A673 (cell line): Measurements from ENCODE around the gene OR9Q1. TPM values are rescaled to one million over a fixed set of nuclear protein-coding genes. Genes with fewer than 3 reads are reported as not detected.

Source experiments
- BruUV-seq: library from RNA; stranded (reverse); fragments of 400-500 nt; replicated peaks from 2 replicates; lab custom pipeline; 2021; lab: Mats Ljungman, UMichigan
- CTCF ChIA-PET: fragments of 300-600 bp; sonication (Branson Sonifier 250); formaldehyde crosslinking; loops from one replicate; lab custom pipeline; 2022; ENCODE audit warnings: antibody characterized with exemption; lab: Charles Lee
- POLR2A ChIA-PET: fragments of 300-600 bp; sonication (Branson Sonifier 250); formaldehyde crosslinking; loops from one replicate; lab custom pipeline; 2022; ENCODE audit warnings: antibody characterized with exemption; ENCODE audit not compliant: low non-redundant PET; lab: Charles Lee
- DNase-seq: peaks from one replicate; pipeline ENCODE4 v3.0.0-alpha.2; 2015; ENCODE audit warnings: low spot score
- H3K27ac ChIP-seq: fragments of 200-600 bp; sonication (generic); 2 replicates; pipeline ENCODE4 v1.5.1; 2016; ENCODE audit warnings: mixed run types, low read depth, mild to moderate bottlenecking, mixed read lengths, antibody characterized with exemption, low read length; ENCODE audit not compliant: poor library complexity, severe bottlenecking
- H3K27me3 ChIP-seq: fragments of 200-600 bp; sonication (generic); replicated peaks from 2 replicates; pipeline ENCODE4 v1.6.1; 2017; ENCODE audit warnings: mixed run types, low read depth, mild to moderate bottlenecking, mixed read lengths, antibody characterized with exemption, low read length; ENCODE audit not compliant: insufficient read depth, poor library complexity
- H3K36me3 ChIP-seq: fragments of 200-600 bp; sonication (generic); 2 replicates; pipeline ENCODE4 v1.6.1; 2016; ENCODE audit warnings: mixed run types, mild to moderate bottlenecking, mixed read lengths, antibody characterized with exemption, low read length; ENCODE audit not compliant: insufficient read depth, poor library complexity, severe bottlenecking
- H3K4me1 ChIP-seq: fragments of 200-600 bp; sonication (generic); 2 replicates; pipeline ENCODE4 v1.6.1; 2017; ENCODE audit warnings: mixed run types, mild to moderate bottlenecking, mixed read lengths, antibody characterized with exemption, low read length; ENCODE audit not compliant: insufficient read depth, poor library complexity, severe bottlenecking
- H3K4me3 ChIP-seq: fragments of 200-600 bp; sonication (generic); 2 replicates; pipeline ENCODE4 v1.5.1; 2016; ENCODE audit warnings: low read depth, mixed run types, mild to moderate bottlenecking, mixed read lengths, low read length; ENCODE audit not compliant: poor library complexity, severe bottlenecking
- H3K9me3 ChIP-seq: fragments of 200-600 bp; sonication (generic); 2 replicates; pipeline ENCODE4 v1.6.1; 2016; ENCODE audit warnings: mixed run types, low read depth, mild to moderate bottlenecking, mixed read lengths, antibody characterized with exemption, low read length; ENCODE audit not compliant: poor library complexity, severe bottlenecking
- EZH2 ChIP-seq: fragments of 200-600 bp; sonication (generic); IDR thresholded peaks from 2 replicates; pipeline ENCODE4 v1.6.1; 2017; ENCODE audit warnings: borderline replicate concordance, low read depth, mild to moderate bottlenecking, mixed read lengths, antibody characterized with exemption, low read length; ENCODE audit not compliant: poor library complexity, severe bottlenecking
- intact Hi-C: fragments of 100-400 bp; cut with micrococcal nuclease; formaldehyde crosslinking; loops from one replicate; pipeline ENCODE4 v1.10.0; 2022; ENCODE audit not compliant: unreplicated experiment
- total RNA-seq: library from RNA; stranded (reverse); gene quantifications from 2 replicates; pipeline ENCODE4 v1.2.3, GENCODE V29; 2021
- TF ChIP-seq, protein P1 (sequence below): fragments of 300-800, 200-600 bp; sonication (generic); conservative IDR thresholded peaks from 2 replicates; pipeline ENCODE4 v1.5.1; 2017; ENCODE audit warnings: low read depth, mild to moderate bottlenecking, antibody characterized with exemption, low read length, moderate library complexity, mixed read lengths

OR9Q1 gene
- total RNA-seq, 1 experiment from 2014 or later, result not detected

GRCh38 chr11:58034471-58034870 lies 10.8 kb downstream of the OR9Q1 start:
- Histone ChIP-seq H3K4me3 (no peak overlapping the region), H3K4me1 (no peaks in the 10 kb centered on the region), H3K27ac (no peak overlapping the region), H3K36me3 (no peaks in the 10 kb centered on the region), H3K9me3 (peaks cover 12% of the 10 kb centered on the region), H3K27me3 (no peaks in the 10 kb centered on the region)
- DNase-seq, result peak; percentile 59
- no peak for TF ChIP-seq EZH2
- ChIA-PET POLR2A (no interaction called here), CTCF (no interaction called here)
- intact Hi-C loops, result no loop called here
- no TSS peak for BruUV-seq

DNA sequence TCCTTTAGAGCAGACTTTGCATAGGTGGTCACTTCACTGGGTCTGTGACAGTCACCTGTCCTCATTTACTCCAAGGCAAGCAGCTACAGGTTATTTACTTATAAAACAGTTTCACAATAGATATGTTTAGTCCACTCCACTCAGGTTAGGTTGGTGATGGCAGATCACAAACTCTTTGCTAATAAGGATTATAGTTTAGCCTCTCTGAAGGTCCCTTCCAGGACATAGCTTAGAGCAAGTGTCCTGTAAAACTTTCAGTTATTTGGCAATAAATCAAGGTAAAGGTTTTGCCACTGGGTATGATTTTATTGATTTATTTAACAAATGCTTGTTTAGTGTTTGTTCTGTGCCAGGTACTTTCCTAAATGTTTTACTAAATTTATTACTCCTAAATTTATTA lies 15.9 kb downstream of the OR9Q1 start:
- CTCF ChIA-PET, result no interaction called here
- POLR2A ChIA-PET, result no interaction called here
- no TSS peak for BruUV-seq
- Histone ChIP-seq H3K4me1 (no peaks in the 10 kb centered on the region), H3K9me3 (peaks cover 5% of the 10 kb centered on the region), H3K36me3 (no peaks in the 10 kb centered on the region), H3K27me3 (no peaks in the 10 kb centered on the region), H3K4me3 (no peak overlapping the region), H3K27ac (no peak overlapping the region)
- no peak for DNase-seq
- no peak for TF ChIP-seq EZH2
- TF ChIP-seq, protein P1, sequence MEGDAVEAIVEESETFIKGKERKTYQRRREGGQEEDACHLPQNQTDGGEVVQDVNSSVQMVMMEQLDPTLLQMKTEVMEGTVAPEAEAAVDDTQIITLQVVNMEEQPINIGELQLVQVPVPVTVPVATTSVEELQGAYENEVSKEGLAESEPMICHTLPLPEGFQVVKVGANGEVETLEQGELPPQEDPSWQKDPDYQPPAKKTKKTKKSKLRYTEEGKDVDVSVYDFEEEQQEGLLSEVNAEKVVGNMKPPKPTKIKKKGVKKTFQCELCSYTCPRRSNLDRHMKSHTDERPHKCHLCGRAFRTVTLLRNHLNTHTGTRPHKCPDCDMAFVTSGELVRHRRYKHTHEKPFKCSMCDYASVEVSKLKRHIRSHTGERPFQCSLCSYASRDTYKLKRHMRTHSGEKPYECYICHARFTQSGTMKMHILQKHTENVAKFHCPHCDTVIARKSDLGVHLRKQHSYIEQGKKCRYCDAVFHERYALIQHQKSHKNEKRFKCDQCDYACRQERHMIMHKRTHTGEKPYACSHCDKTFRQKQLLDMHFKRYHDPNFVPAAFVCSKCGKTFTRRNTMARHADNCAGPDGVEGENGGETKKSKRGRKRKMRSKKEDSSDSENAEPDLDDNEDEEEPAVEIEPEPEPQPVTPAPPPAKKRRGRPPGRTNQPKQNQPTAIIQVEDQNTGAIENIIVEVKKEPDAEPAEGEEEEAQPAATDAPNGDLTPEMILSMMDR, result no peak
- intact Hi-C loops, result no loop called here

DNA sequence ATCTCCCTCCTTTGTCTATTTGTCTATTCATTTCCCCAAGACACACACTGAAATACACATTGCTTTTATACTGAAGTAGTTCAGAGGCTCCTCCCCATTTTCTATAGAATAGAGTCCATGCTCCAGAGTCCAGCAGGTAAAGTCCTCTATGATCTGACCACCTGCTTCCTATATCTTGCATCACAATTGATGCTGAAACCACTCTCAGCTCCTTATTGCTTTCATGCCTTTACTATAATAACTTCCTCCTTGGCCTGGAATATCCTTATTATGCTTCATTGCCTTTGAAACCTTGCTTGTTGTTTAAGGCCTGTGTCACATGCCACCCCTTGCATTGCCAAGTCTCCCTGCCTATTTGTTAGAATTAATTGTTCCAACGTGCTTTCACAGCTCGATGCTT lies 19.7 kb downstream of the OR9Q1 start:
- intact Hi-C loops, result no loop called here
- TF ChIP-seq EZH2, result no peak
- TF ChIP-seq, protein P1, result no peak
- Histone ChIP-seq H3K4me3 (no peak overlapping the region), H3K36me3 (no peaks in the 10 kb centered on the region), H3K9me3 (no peaks in the 10 kb centered on the region), H3K4me1 (no peaks in the 10 kb centered on the region), H3K27me3 (peaks cover 8% of the 10 kb centered on the region), H3K27ac (no peak overlapping the region)
- no TSS peak for BruUV-seq
- no peak for DNase-seq
- ChIA-PET CTCF (no interaction called here), POLR2A (no interaction called here)

DNA sequence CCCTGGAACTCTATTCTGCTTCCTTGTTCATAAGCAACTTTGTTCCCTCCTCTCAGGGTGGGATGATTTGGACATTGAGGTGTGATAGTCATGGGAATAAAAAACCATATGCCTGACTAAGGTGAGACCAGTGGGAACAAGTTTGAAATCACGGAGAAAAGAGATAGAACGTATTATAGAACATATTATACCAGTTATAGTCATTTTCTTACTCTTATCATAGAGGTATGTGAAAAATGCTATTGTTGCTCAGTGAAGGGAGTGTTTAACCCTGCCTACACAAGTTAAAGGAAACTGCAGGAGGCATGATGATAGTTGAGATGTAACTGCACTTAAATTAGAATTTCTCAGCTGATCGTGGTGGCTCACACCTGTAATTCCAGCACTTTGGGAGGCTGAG lies 22.6 kb downstream of the OR9Q1 start:
- intact Hi-C loops, result no loop called here
- Histone ChIP-seq H3K4me1 (no peaks in the 10 kb centered on the region), H3K36me3 (no peaks in the 10 kb centered on the region), H3K9me3 (no peaks in the 10 kb centered on the region), H3K4me3 (no peak overlapping the region), H3K27me3 (peaks cover 8% of the 10 kb centered on the region), H3K27ac (no peak overlapping the region)
- no TSS peak for BruUV-seq
- no peak for TF ChIP-seq EZH2
- TF ChIP-seq, protein P1, result no peak
- POLR2A ChIA-PET, result no interaction called here
- CTCF ChIA-PET, result no interaction called here
- DNase-seq, result no peak
